AG09319 (cell line): ENCODE results near the gene KSR1.

Source experiments
- DNase-seq: peaks from one replicate; pipeline ENCODE4 v3.0.0-alpha.2; 2010; ENCODE audit warnings: low read depth; ENCODE audit errors: extremely low read depth
- CTCF ChIP-seq: IDR thresholded peaks from 2 replicates; pipeline ENCODE4 v1.5.1; 2011; ENCODE audit warnings: low read depth, mild to moderate bottlenecking, inconsistent platforms, low read length, moderate library complexity

The KSR1 gene

GRCh38 chr17:27563532-27563931 lies 107.3 kb downstream of the KSR1 start:
- no peak for DNase-seq
- no peak for TF ChIP-seq CTCF

- TF ChIP-seq CTCF: no peak
- no peak for DNase-seq
These were observed 108.2 kb downstream of the KSR1 start for GRCh38 chr17:27564463-27564862.

- TF ChIP-seq CTCF: no peak
- no peak for DNase-seq
These were observed 109.8 kb downstream of the KSR1 start for GRCh38 chr17:27565874-27566670.

GRCh38 chr17:27566671-27567562 lies 110.7 kb downstream of the KSR1 start:
- TF ChIP-seq CTCF: no peak
- DNase-seq: no peak

- no peak for TF ChIP-seq CTCF
- no peak for DNase-seq
These were observed 111.3 kb downstream of the KSR1 start for GRCh38 chr17:27567563-27567859.

GRCh38 chr17:27568216-27568615 lies 112.0 kb downstream of the KSR1 start:
- TF ChIP-seq CTCF: no peak
- no peak for DNase-seq

GRCh38 chr17:27568811-27569210 lies 112.6 kb downstream of the KSR1 start:
- DNase-seq: no peak
- no peak for TF ChIP-seq CTCF
